IMR-90 (cell line): ENCODE data around the gene SEMA3C. TPM values are rescaled to one million over a fixed set of nuclear protein-coding genes. Genes with fewer than 3 reads are reported as not detected.

Experiments
- ATAC-seq: fragments of 200-7000 bp; cut with Tn5 transposase; 2 replicates; pipeline ENCODE4 v1.9.1; 2020; ENCODE audit warnings: low read depth, mild to moderate bottlenecking, moderate library complexity
- BruUV-seq: library from RNA; stranded (reverse); fragments of 400-500 nt; replicated peaks from 2 replicates; lab custom pipeline; 2021; lab: Mats Ljungman, UMichigan
- CTCF ChIA-PET: fragments of 300-600 bp; formaldehyde crosslinking; extraction: SDS; loops from one replicate; lab custom pipeline; 2021; ENCODE audit warnings: antibody characterized with exemption; lab: Yijun Ruan, JAX
- POLR2A ChIA-PET: fragments of 300-600 bp; sonication (Branson Sonifier 250); formaldehyde crosslinking; loops from one replicate; lab custom pipeline; 2022; ENCODE audit warnings: antibody characterized with exemption; ENCODE audit not compliant: unreplicated experiment; lab: Charles Lee
- DNase-seq: peaks from one replicate; pipeline ENCODE4 v3.0.0; 2013
- H2AFZ ChIP-seq: replicated peaks from 2 replicates; pipeline ENCODE3; 2013; ENCODE audit warnings: low read length, mild to moderate bottlenecking; ENCODE audit not compliant: poor library complexity
- H2AK5ac ChIP-seq: 2 replicates; pipeline ENCODE4 v1.6.1; 2013; ENCODE audit warnings: low read depth, low read length, inconsistent platforms
- H2AK9ac ChIP-seq: replicated peaks from 2 replicates; pipeline ENCODE3; 2013; ENCODE audit warnings: mild to moderate bottlenecking, low read depth, low read length, moderate library complexity; ENCODE audit not compliant: poor library complexity
- H2BK120ac ChIP-seq: 2 replicates; pipeline ENCODE4 v1.6.1; 2013; ENCODE audit warnings: low read depth, low read length, inconsistent platforms
- H2BK15ac ChIP-seq: 3 replicates; pipeline ENCODE4 v1.6.1; 2013; ENCODE audit warnings: low read depth, low read length, inconsistent platforms
- H2BK20ac ChIP-seq: 2 replicates; pipeline ENCODE4 v1.6.1; 2013; ENCODE audit warnings: low read depth, mild to moderate bottlenecking, inconsistent platforms, low read length, moderate library complexity
- H2BK5ac ChIP-seq: 2 replicates; pipeline ENCODE4 v1.6.1; 2013; ENCODE audit warnings: mild to moderate bottlenecking, low read depth, low read length, inconsistent platforms; ENCODE audit not compliant: poor library complexity, severe bottlenecking
- H3K14ac ChIP-seq: replicated peaks from 2 replicates; pipeline ENCODE4 v1.6.1; 2013; ENCODE audit warnings: low read depth, low read length, inconsistent platforms
- H3K18ac ChIP-seq: 2 replicates; pipeline ENCODE4 v1.6.1; 2013; ENCODE audit warnings: low read depth, low read length, control low read depth
- H3K23ac ChIP-seq: 2 replicates; pipeline ENCODE4 v1.6.1; 2013; ENCODE audit warnings: low read depth, low read length, inconsistent platforms
- H3K27ac ChIP-seq: 2 replicates; pipeline ENCODE4 v1.5.1; 2013; ENCODE audit warnings: mild to moderate bottlenecking, control low read depth, low read length; ENCODE audit not compliant: insufficient read depth
- H3K27me3 ChIP-seq: 2 replicates; pipeline ENCODE4 v1.6.1; 2013; ENCODE audit warnings: low read length; ENCODE audit not compliant: control insufficient read depth, insufficient read depth
- H3K36me3 ChIP-seq: 2 replicates; pipeline ENCODE4 v1.6.1; 2013; ENCODE audit warnings: low read length, mixed read lengths; ENCODE audit not compliant: control insufficient read depth, insufficient read depth
- H3K4ac ChIP-seq: 2 replicates; pipeline ENCODE4 v1.6.1; 2013; ENCODE audit warnings: low read depth, low read length, inconsistent platforms
- H3K4me1 ChIP-seq: 2 replicates; pipeline ENCODE4 v1.6.1; 2013; ENCODE audit warnings: low read length, mixed read lengths; ENCODE audit not compliant: control insufficient read depth, insufficient read depth
- H3K4me2 ChIP-seq: 2 replicates; pipeline ENCODE4 v1.6.1; 2013; ENCODE audit warnings: low read depth, mild to moderate bottlenecking, control low read depth, low read length, moderate library complexity
- H3K4me3 ChIP-seq: 2 replicates; pipeline ENCODE4 v1.5.1; 2013; ENCODE audit warnings: low read depth, mild to moderate bottlenecking, control low read depth, low read length, moderate library complexity; ENCODE audit not compliant: insufficient read depth
- H3K56ac ChIP-seq: 2 replicates; pipeline ENCODE4 v1.6.1; 2013; ENCODE audit warnings: low read length, inconsistent platforms; ENCODE audit not compliant: insufficient read depth; ENCODE audit errors: extremely low read depth
- H3K79me1 ChIP-seq, 2 experiments: 2 replicates each; pipeline ENCODE4 v1.6.1; 2013; ENCODE audit warnings: low read length in 2 of 2, inconsistent platforms in 1 of 2, low read depth in 1 of 2
- H3K9ac ChIP-seq: 2 replicates; pipeline ENCODE4 v1.6.1; 2013; ENCODE audit warnings: low read depth, low read length, control low read depth
- H3K9me1 ChIP-seq: 2 replicates; pipeline ENCODE4 v1.6.1; 2013; ENCODE audit warnings: low read length, inconsistent platforms; ENCODE audit not compliant: insufficient read depth
- H3K9me3 ChIP-seq: 2 replicates; pipeline ENCODE4 v1.6.1; 2013; ENCODE audit warnings: low read length; ENCODE audit not compliant: control insufficient read depth, insufficient read depth
- H4K20me1 ChIP-seq: 2 replicates; pipeline ENCODE4 v1.6.1; 2013; ENCODE audit warnings: low read length, inconsistent platforms; ENCODE audit not compliant: insufficient read depth
- H4K5ac ChIP-seq: 2 replicates; pipeline ENCODE4 v1.6.1; 2013; ENCODE audit warnings: mild to moderate bottlenecking, low read depth, low read length, control low read depth
- H4K8ac ChIP-seq, 2 experiments: 2 replicates each; pipeline ENCODE4 v1.6.1; 2013; ENCODE audit warnings: low read depth in 2 of 2, low read length in 2 of 2, control low read depth in 1 of 2, inconsistent platforms in 1 of 2
- H4K91ac ChIP-seq: 2 replicates; pipeline ENCODE4 v1.6.1; 2013; ENCODE audit warnings: low read depth, low read length, inconsistent platforms; ENCODE audit not compliant: insufficient read depth
- CHD1 ChIP-seq: IDR thresholded peaks from 2 replicates; pipeline ENCODE4 v1.6.1; 2012; ENCODE audit warnings: low read depth, low read length, improper control_type of control experiment
- RCOR1 ChIP-seq: IDR thresholded peaks from 2 replicates; pipeline ENCODE4 v1.6.1; 2012; ENCODE audit warnings: mild to moderate bottlenecking, low read length, improper control_type of control experiment; ENCODE audit not compliant: insufficient replicate concordance
- WGBS, 2 experiments: methylation state at CpG; one replicate each; pipeline versions ENCODE4 v1.1.5 to v1.1.7; 2013; ENCODE audit warnings: missing lambda C conversion rate in 2 of 2; ENCODE audit not compliant: insufficient read length in 1 of 2; ENCODE audit errors: extremely low coverage in 2 of 2; 5-methylcytosine and 5-hydroxymethylcytosine counted together
- dilution Hi-C: fragments of 300-500 bp; cut with HindIII; formaldehyde crosslinking; loops from one replicate; pipeline ENCODE4 v1.14.3; 2018; ENCODE audit warnings: low sequenced_read_pairs; ENCODE audit not compliant: unreplicated experiment
- in situ Hi-C: fragments of 300-500 bp; cut with MboI; formaldehyde crosslinking; loops from 3 replicates; pipeline ENCODE4 v1.14.3; 2019; ENCODE audit warnings: low sequenced_read_pairs, inconsistent platforms, mixed read lengths
- intact Hi-C: fragments of 100-400 bp; cut with micrococcal nuclease; formaldehyde crosslinking; loops from 2 replicates; pipeline ENCODE4 v1.10.0; 2022
- polyA plus RNA-seq, 3 experiments: library from polyadenylated mRNA; depleted of rRNA; stranded (reverse); fragments of >200 nt; gene quantifications; 2 replicates each; pipeline ENCODE4 v1.2.3, GENCODE V29; 2012; ENCODE audit warnings: low replicate concordance in 1 of 3
- total RNA-seq: library from RNA; depleted of rRNA; stranded (reverse); fragments of >200 nt; gene quantifications from 2 replicates; pipeline ENCODE4 v1.2.3, GENCODE V29; 2012
- TF ChIP-seq, protein P1 (sequence below): fragments of 150-350 bp; IDR thresholded peaks from 2 replicates; pipeline ENCODE4 v1.6.1; 2016; ENCODE audit warnings: low read depth, mild to moderate bottlenecking, low read length, moderate library complexity, borderline replicate concordance

The SEMA3C gene
- total and polyA plus RNA-seq, 2 of the 4 experiments (the other 2 are of a cell fraction) = 21.2 to 97.1 TPM

DNA sequence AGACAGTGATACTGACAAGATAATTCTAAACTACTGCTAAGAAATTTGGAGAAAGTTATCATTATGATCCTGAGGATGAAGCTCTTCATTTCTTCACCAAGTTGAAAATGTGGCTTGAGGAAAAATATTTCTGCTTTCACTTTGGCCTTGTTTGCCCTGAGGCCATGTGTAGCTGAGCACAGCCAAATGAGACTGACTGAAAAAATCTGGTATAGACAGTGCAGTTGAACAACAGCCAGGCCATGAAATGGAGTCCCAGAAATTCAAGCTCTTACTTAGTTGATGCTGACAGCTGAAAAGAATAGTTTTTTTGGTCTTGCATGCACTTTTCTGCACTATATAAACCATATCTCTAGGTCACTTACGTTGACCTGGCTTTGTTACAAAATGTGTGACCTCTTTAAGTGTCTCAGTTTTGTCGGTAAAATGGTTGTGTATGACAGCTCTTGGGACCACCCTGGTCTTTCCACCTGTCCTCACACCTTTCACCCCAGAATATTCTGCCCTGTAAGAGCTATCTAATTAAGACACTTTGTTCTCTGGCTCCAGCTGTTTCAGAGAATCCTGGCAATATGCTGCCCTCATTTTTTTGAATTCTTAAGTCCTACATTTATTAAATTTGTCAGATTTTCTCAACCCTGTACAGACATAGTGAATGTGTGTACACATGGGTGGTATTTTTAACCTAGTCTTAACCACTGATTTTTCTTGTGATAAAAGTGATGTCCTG, 189.1 kb downstream of the SEMA3C start:
- no peak overlapping the region for H3K23ac ChIP-seq
- peak overlapping the region in 1 of 2 experiments; percentile 36; a peak in 1 of 4 replicates for H4K8ac ChIP-seq
- peak overlapping the region; percentile 6; the same call in 1 of the 2 replicates for H3K4ac ChIP-seq
- intact Hi-C loops = no loop called here
- H3K14ac ChIP-seq = no peak overlapping the region; the same call in 1 of the 2 replicates
- 0 out of 3 replicates have a peak overlapping the region, but pooled peaks have one; percentile 12 for H2BK15ac ChIP-seq
- H2BK20ac ChIP-seq = peak overlapping the region; percentile 52; the same call in 1 of the 2 replicates
- H3K4me3 ChIP-seq = no peak overlapping the region
- H3K79me1 ChIP-seq = no peaks in the 10 kb centered on the region
- H3K4me1 ChIP-seq = peaks cover 10% of the 10 kb centered on the region
- TF ChIP-seq, protein P1, sequence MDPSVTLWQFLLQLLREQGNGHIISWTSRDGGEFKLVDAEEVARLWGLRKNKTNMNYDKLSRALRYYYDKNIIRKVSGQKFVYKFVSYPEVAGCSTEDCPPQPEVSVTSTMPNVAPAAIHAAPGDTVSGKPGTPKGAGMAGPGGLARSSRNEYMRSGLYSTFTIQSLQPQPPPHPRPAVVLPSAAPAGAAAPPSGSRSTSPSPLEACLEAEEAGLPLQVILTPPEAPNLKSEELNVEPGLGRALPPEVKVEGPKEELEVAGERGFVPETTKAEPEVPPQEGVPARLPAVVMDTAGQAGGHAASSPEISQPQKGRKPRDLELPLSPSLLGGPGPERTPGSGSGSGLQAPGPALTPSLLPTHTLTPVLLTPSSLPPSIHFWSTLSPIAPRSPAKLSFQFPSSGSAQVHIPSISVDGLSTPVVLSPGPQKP = no peak
- TF ChIP-seq CHD1 (no peak), RCOR1 (no peak)
- peak overlapping the region; percentile 84; the same call in 1 of the 2 replicates for H3K18ac ChIP-seq
- WGBS, 2 experiments = no CpG with 5 or more reads among the region's 2 CpGs
- no peak overlapping the region for H2AK9ac ChIP-seq
- H3K27me3 ChIP-seq = no peaks in the 10 kb centered on the region
- ChIA-PET POLR2A (interaction anchor here (1.0 kb wide), 1 partner anchor 10 kb away, joined by 3 read pairs; no protein-coding TSS in a partner anchor), CTCF (interaction anchor here (0.7 kb wide), 1 partner anchor 566 kb away, joined by 3 read pairs; no protein-coding TSS in a partner anchor)
- H3K56ac ChIP-seq = no peak overlapping the region
- H3K4me2 ChIP-seq = peak overlapping the region; percentile 48
- ATAC-seq = peak; percentile 77
- peak overlapping the region; percentile 9 for H2BK5ac ChIP-seq
- H3K9ac ChIP-seq = no peak overlapping the region
- H4K20me1 ChIP-seq = no peaks in the 10 kb centered on the region
- no peak overlapping the region for H2AK5ac ChIP-seq
- 0 out of 2 replicates have a peak overlapping the region, but pooled peaks have one; percentile 22 for H2BK120ac ChIP-seq
- no peaks in the 10 kb centered on the region for H3K36me3 ChIP-seq
- in situ Hi-C loops = no loop called here
- no peak overlapping the region for H2AFZ ChIP-seq
- BruUV-seq = no TSS peak
- peak; percentile 70 for DNase-seq
- dilution Hi-C loops = no loop called here
- no peaks in the 10 kb centered on the region for H3K9me3 ChIP-seq
- no peak overlapping the region for H4K91ac ChIP-seq
- peak overlapping the region; percentile 41; the same call in 1 of the 2 replicates for H3K27ac ChIP-seq
- peak overlapping the region; percentile 8; the same call in 1 of the 2 replicates for H4K5ac ChIP-seq
- H3K9me1 ChIP-seq = no peaks in the 10 kb centered on the region
